Activated T-helper 2 cell treated with anti-CD3 and anti-CD28 coated beads, Interferon-gamma antibody, Interleukin-2, Interleukin-4, amounts not matched to agents 10 μg/mL and 5 μg/mL and 100 μg/mL, durations not matched to agents 14 hours and 24 hours and 36 hours (primary cell): Measurements from ENCODE around the gene RNASE7. TPM values are rescaled to one million over a fixed set of nuclear protein-coding genes. Genes with fewer than 3 reads are reported as not detected.
"Not testable (repeated sequence)": the region's sequence is repeated elsewhere in the genome, so short reads cannot be mapped to it uniquely, and the experiment has no call there.

ENCODE experiments used
- DNase-seq: peaks from one replicate; pipeline ENCODE4 v3.0.0; 2021; ENCODE audit warnings: low spot score
- H3K27ac Mint-ChIP-seq: one replicate; pipeline ENCODE4 v1.8.0; 2021; ENCODE audit warnings: mixed read lengths
- H3K27me3 Mint-ChIP-seq: one replicate; pipeline ENCODE4 v1.8.0; 2021; ENCODE audit warnings: low read depth, mixed read lengths
- H3K36me3 Mint-ChIP-seq: one replicate; pipeline ENCODE4 v1.8.0; 2021; ENCODE audit warnings: low read depth, mixed read lengths
- H3K4me1 Mint-ChIP-seq: one replicate; pipeline ENCODE4 v1.8.0; 2021; ENCODE audit warnings: low read depth, mixed read lengths
- H3K4me3 Mint-ChIP-seq: one replicate; pipeline ENCODE4 v1.8.0; 2021; ENCODE audit warnings: low read depth, mild to moderate bottlenecking, moderate library complexity, mixed read lengths
- H3K9me3 Mint-ChIP-seq: one replicate; pipeline ENCODE4 v1.8.0; 2021; ENCODE audit warnings: mixed read lengths
- intact Hi-C: fragments of 100-400 bp; cut with micrococcal nuclease; formaldehyde crosslinking; loops from one replicate; pipeline ENCODE4 v1.15.1; 2023
- total RNA-seq: library from RNA; stranded (reverse); gene quantifications from 2 replicates; pipeline ENCODE4 v1.2.3, GENCODE V29; 2022

RNASE7 gene
- total RNA-seq = not detected in 2 replicates

GRCh38 chr14:21041676-21042433 is at the start of gene RNASE7:
Gene RNASE7 (plus strand): TSS chr14:21042362. CDS start chr14:21042993, 631 bp downstream.
- intact Hi-C loops = no loop called here
- DNase-seq = no peak
- Mint-ChIP-seq H3K27ac (no peak within 1 kb of the TSS), H3K27me3 (peaks cover 28% of the 10 kb centered on the region), H3K9me3 (no peaks in the 10 kb centered on the region), H3K4me1 (peaks cover 2% of the 10 kb centered on the region), H3K4me3 (no peak within 1 kb of the TSS), H3K36me3 (no peaks in the 10 kb centered on the region)

GRCh38 chr14:20996521-20996920 is 45.6 kb upstream of the RNASE7 start:
- Mint-ChIP-seq H3K27ac (no peak overlapping the region), H3K36me3 (peaks cover 56% of the 10 kb centered on the region), H3K4me3 (no peak overlapping the region), H3K4me1 (peaks cover 7% of the 10 kb centered on the region), H3K9me3 (no peaks in the 10 kb centered on the region), H3K27me3 (no peaks in the 10 kb centered on the region)
- intact Hi-C loops = no loop called here
- DNase-seq = no peak

- Mint-ChIP-seq H3K27me3 (no peaks in the 10 kb centered on the region), H3K4me3 (no peak overlapping the region), H3K4me1 (peaks cover 3% of the 10 kb centered on the region), H3K36me3 (peaks cover 50% of the 10 kb centered on the region), H3K9me3 (no peaks in the 10 kb centered on the region), H3K27ac (no peak overlapping the region)
- no peak for DNase-seq
- intact Hi-C loops = no loop called here
Measured at GRCh38 chr14:20997115-20997514, 45.0 kb upstream of the RNASE7 start.

- no peak overlapping the region for H3K4me3 Mint-ChIP-seq
- no peak overlapping the region for H3K27ac Mint-ChIP-seq
- peaks cover 47% of the 10 kb centered on the region for H3K36me3 Mint-ChIP-seq
- no peaks in the 10 kb centered on the region for H3K27me3 Mint-ChIP-seq
- no peaks in the 10 kb centered on the region for H3K9me3 Mint-ChIP-seq
- DNase-seq = no peak
- peaks cover 2% of the 10 kb centered on the region for H3K4me1 Mint-ChIP-seq
- intact Hi-C loops = no loop called here
Measured at GRCh38 chr14:20997564-20997963, 44.6 kb upstream of the RNASE7 start.

GRCh38 chr14:20998139-20998538 is 44.0 kb upstream of the RNASE7 start:
- Mint-ChIP-seq H3K9me3 (no peaks in the 10 kb centered on the region), H3K27me3 (no peaks in the 10 kb centered on the region), H3K4me1 (peaks cover 2% of the 10 kb centered on the region), H3K36me3 (peaks cover 41% of the 10 kb centered on the region), H3K4me3 (no peak overlapping the region), H3K27ac (no peak overlapping the region)
- no peak for DNase-seq
- intact Hi-C loops = no loop called here

GRCh38 chr14:20998674-20999366 is 43.3 kb upstream of the RNASE7 start, which contains the start of gene SLC39A2:
Gene SLC39A2 (plus strand): TSS chr14:20999293. CDS start chr14:20999447, 154 bp downstream.
- intact Hi-C loops = no loop called here
- H3K9me3 Mint-ChIP-seq = no peaks in the 10 kb centered on the region
- H3K4me1 Mint-ChIP-seq = peaks cover under 1% of the 10 kb centered on the region
- no peak within 1 kb of the TSS for H3K27ac Mint-ChIP-seq
- no peak for DNase-seq
- H3K36me3 Mint-ChIP-seq = peaks cover 38% of the 10 kb centered on the region
- H3K27me3 Mint-ChIP-seq = no peaks in the 10 kb centered on the region
- H3K4me3 Mint-ChIP-seq = no peak within 1 kb of the TSS

- Mint-ChIP-seq H3K4me1 (no peaks in the 10 kb centered on the region), H3K9me3 (no peaks in the 10 kb centered on the region), H3K4me3 (no peak overlapping the region), H3K27ac (no peak overlapping the region), H3K36me3 (peaks cover 31% of the 10 kb centered on the region), H3K27me3 (no peaks in the 10 kb centered on the region)
- intact Hi-C loops = no loop called here
- no peak for DNase-seq
Measured at GRCh38 chr14:20999591-20999990, 42.6 kb upstream of the RNASE7 start.

GRCh38 chr14:21001218-21001617 is 40.9 kb upstream of the RNASE7 start:
- Mint-ChIP-seq H3K36me3 (peaks cover 15% of the 10 kb centered on the region), H3K27ac (no peak overlapping the region), H3K4me3 (no peak overlapping the region), H3K9me3 (no peaks in the 10 kb centered on the region), H3K27me3 (no peaks in the 10 kb centered on the region), H3K4me1 (no peaks in the 10 kb centered on the region)
- no peak for DNase-seq
- intact Hi-C loops = no loop called here

GRCh38 chr14:21003788-21004346 is 38.3 kb upstream of the RNASE7 start:
- H3K4me1 Mint-ChIP-seq = no peaks in the 10 kb centered on the region
- no peaks in the 10 kb centered on the region for H3K36me3 Mint-ChIP-seq
- H3K4me3 Mint-ChIP-seq = no peak overlapping the region
- intact Hi-C loops = no loop called here
- H3K27me3 Mint-ChIP-seq = no peaks in the 10 kb centered on the region
- no peaks in the 10 kb centered on the region for H3K9me3 Mint-ChIP-seq
- H3K27ac Mint-ChIP-seq = no peak overlapping the region
- DNase-seq = no peak

- H3K27me3 Mint-ChIP-seq = peaks cover 15% of the 10 kb centered on the region
- H3K36me3 Mint-ChIP-seq = not testable (repeated sequence)
Measured at GRCh38 chr14:21009721-21010120, 32.4 kb upstream of the RNASE7 start.

GRCh38 chr14:21011136-21011535 is 31.0 kb upstream of the RNASE7 start:
- intact Hi-C loops = no loop called here
- peaks cover 15% of the 10 kb centered on the region for H3K27me3 Mint-ChIP-seq
- H3K4me3 Mint-ChIP-seq = no peak overlapping the region
- H3K36me3 Mint-ChIP-seq = no peaks in the 10 kb centered on the region
- H3K9me3 Mint-ChIP-seq = no peaks in the 10 kb centered on the region
- no peaks in the 10 kb centered on the region for H3K4me1 Mint-ChIP-seq
- H3K27ac Mint-ChIP-seq = no peak overlapping the region
- no peak for DNase-seq

More at GRCh38 chr14:21009721-21010120, 32.4 kb upstream of the RNASE7 start:
- H3K27ac Mint-ChIP-seq, H3K4me1 Mint-ChIP-seq, intact Hi-C loops, DNase-seq, H3K9me3 Mint-ChIP-seq, H3K4me3 Mint-ChIP-seq: not testable (repeated sequence)

- no peaks in the 10 kb centered on the region for H3K4me1 Mint-ChIP-seq
- no peaks in the 10 kb centered on the region for H3K9me3 Mint-ChIP-seq
- no peak overlapping the region for H3K27ac Mint-ChIP-seq
- no peak overlapping the region for H3K4me3 Mint-ChIP-seq
- H3K27me3 Mint-ChIP-seq = peaks cover 15% of the 10 kb centered on the region
- peak; percentile 53 for DNase-seq
- H3K36me3 Mint-ChIP-seq = no peaks in the 10 kb centered on the region
- intact Hi-C loops = loop anchor here (1.0 kb wide), 3 partner anchors 26 to 93 kb away; no protein-coding TSS in a partner anchor
Measured at GRCh38 chr14:21014761-21015190, 27.4 kb upstream of the RNASE7 start.

- intact Hi-C loops = no loop called here
- peaks cover 15% of the 10 kb centered on the region for H3K27me3 Mint-ChIP-seq
- H3K36me3 Mint-ChIP-seq = no peaks in the 10 kb centered on the region
- H3K4me1 Mint-ChIP-seq = no peaks in the 10 kb centered on the region
- no peaks in the 10 kb centered on the region for H3K9me3 Mint-ChIP-seq
- DNase-seq = no peak
- H3K27ac Mint-ChIP-seq = no peak overlapping the region
- no peak overlapping the region for H3K4me3 Mint-ChIP-seq
Measured at GRCh38 chr14:21015312-21015711, 26.9 kb upstream of the RNASE7 start.
